OCI-LY1 (cell line): Measurements from ENCODE around the gene WFDC11.

Experiments used
- H2AFZ ChIP-seq: fragments of 200-600 bp; sonication (generic), shearing (Covaris generic); 2 replicates; pipeline ENCODE4 v1.6.0; 2014; ENCODE audit warnings: antibody characterized with exemption, mild to moderate bottlenecking, low read length
- H3F3A ChIP-seq: fragments of 200-600 bp; sonication (generic), shearing (Covaris generic); 2 replicates; pipeline ENCODE4 v1.6.0; 2014; ENCODE audit warnings: mild to moderate bottlenecking, antibody characterized with exemption, low read length, moderate library complexity; ENCODE audit not compliant: insufficient read depth
- H3K27ac ChIP-seq: fragments of 200-600 bp; sonication (generic); 2 replicates; pipeline ENCODE4 v1.5.1; 2014; ENCODE audit warnings: low read length, mixed run types, mild to moderate bottlenecking, low read depth; ENCODE audit not compliant: poor library complexity, severe bottlenecking
- H3K27me3 ChIP-seq: fragments of 200-600 bp; sonication (generic); 2 replicates; pipeline ENCODE4 v1.6.0; 2014; ENCODE audit warnings: antibody characterized with exemption, mild to moderate bottlenecking, low read length, moderate library complexity; ENCODE audit not compliant: insufficient read depth
- H3K36me3 ChIP-seq: fragments of 200-600 bp; sonication (generic); 2 replicates; pipeline ENCODE4 v1.6.1; 2014; ENCODE audit warnings: mild to moderate bottlenecking, antibody characterized with exemption, low read length, moderate library complexity, mixed read lengths; ENCODE audit not compliant: insufficient read depth
- H3K4me1 ChIP-seq: fragments of 200-600 bp; sonication (generic); 2 replicates; pipeline ENCODE4 v1.5.1; 2014; ENCODE audit warnings: mild to moderate bottlenecking, low read length, moderate library complexity; ENCODE audit not compliant: insufficient read depth, severe bottlenecking
- H3K4me2 ChIP-seq: fragments of 200-600 bp; sonication (generic), shearing (Covaris generic); 2 replicates; pipeline ENCODE4 v1.6.1; 2014; ENCODE audit warnings: low read length
- H3K4me3 ChIP-seq: fragments of 200-600 bp; sonication (generic); 2 replicates; pipeline ENCODE4 v1.5.1; 2014; ENCODE audit warnings: low read length, low read depth, mild to moderate bottlenecking, mixed read lengths; ENCODE audit not compliant: poor library complexity, severe bottlenecking
- H3K79me2 ChIP-seq: fragments of 200-600 bp; shearing (Covaris generic); 2 replicates; pipeline ENCODE4 v1.6.1; 2016; ENCODE audit warnings: mixed run types, low read length, mixed read lengths; ENCODE audit not compliant: insufficient read depth
- H3K9ac ChIP-seq: fragments of 200-600 bp; sonication (generic), shearing (Covaris generic); 2 replicates; pipeline ENCODE4 v1.6.1; 2014; ENCODE audit warnings: mild to moderate bottlenecking, low read length, mixed read lengths
- H3K9me2 ChIP-seq: fragments of 200-600 bp; sonication (generic), shearing (Covaris generic); 2 replicates; pipeline ENCODE4 v1.6.1; 2014; ENCODE audit warnings: low read depth, mild to moderate bottlenecking, low read length, mixed read lengths
- H3K9me3 ChIP-seq: fragments of 200-600 bp; shearing (Covaris generic); 2 replicates; pipeline ENCODE4 v1.6.1; 2014; ENCODE audit warnings: low read length, mixed read lengths
- H4K20me1 ChIP-seq: fragments of 200-600 bp; sonication (generic), shearing (Covaris generic); 2 replicates; pipeline ENCODE4 v1.6.0; 2016; ENCODE audit warnings: mild to moderate bottlenecking, low read length; ENCODE audit not compliant: insufficient read depth
- EZH2 ChIP-seq: fragments of 200-600 bp; sonication (generic), shearing (Covaris generic); IDR thresholded peaks from 2 replicates; pipeline ENCODE4 v1.8.0; 2017; ENCODE audit warnings: borderline replicate concordance, mixed run types, mild to moderate bottlenecking, antibody characterized with exemption, low read length, moderate library complexity, mixed read lengths
- TF ChIP-seq, protein P1 (sequence below): fragments of 200-600 bp; sonication (generic), shearing (Covaris generic); IDR thresholded peaks from 2 replicates; pipeline ENCODE4 v1.5.1; 2017; ENCODE audit warnings: mild to moderate bottlenecking, antibody characterized with exemption, low read length, moderate library complexity, mixed read lengths

The WFDC11 gene

DNA sequence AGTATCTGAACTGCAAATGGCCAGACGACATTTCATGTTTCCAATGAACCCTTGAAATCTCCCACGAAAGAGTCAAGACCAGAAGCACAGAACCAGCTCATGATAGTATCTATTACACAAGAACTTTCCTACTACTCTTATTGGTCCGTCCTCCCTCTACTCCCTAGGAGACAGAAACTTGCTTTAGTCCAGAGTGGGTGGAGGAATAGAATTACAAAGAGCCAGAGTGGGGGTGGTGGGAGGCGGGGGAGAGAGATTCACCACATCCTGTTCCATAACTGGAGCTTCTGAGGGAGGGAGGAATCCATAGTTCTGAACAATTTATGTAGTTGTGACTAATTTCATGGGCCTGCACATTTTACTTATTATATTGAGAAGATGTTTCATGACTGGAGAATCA is 59.0 kb downstream of the WFDC11 start:
- TF ChIP-seq, protein P1, sequence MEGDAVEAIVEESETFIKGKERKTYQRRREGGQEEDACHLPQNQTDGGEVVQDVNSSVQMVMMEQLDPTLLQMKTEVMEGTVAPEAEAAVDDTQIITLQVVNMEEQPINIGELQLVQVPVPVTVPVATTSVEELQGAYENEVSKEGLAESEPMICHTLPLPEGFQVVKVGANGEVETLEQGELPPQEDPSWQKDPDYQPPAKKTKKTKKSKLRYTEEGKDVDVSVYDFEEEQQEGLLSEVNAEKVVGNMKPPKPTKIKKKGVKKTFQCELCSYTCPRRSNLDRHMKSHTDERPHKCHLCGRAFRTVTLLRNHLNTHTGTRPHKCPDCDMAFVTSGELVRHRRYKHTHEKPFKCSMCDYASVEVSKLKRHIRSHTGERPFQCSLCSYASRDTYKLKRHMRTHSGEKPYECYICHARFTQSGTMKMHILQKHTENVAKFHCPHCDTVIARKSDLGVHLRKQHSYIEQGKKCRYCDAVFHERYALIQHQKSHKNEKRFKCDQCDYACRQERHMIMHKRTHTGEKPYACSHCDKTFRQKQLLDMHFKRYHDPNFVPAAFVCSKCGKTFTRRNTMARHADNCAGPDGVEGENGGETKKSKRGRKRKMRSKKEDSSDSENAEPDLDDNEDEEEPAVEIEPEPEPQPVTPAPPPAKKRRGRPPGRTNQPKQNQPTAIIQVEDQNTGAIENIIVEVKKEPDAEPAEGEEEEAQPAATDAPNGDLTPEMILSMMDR, result no peak
- TF ChIP-seq EZH2, result no peak
- Histone ChIP-seq H3K4me3 (no peak overlapping the region), H3K27ac (no peak overlapping the region), H3F3A (no peaks in the 10 kb centered on the region), H3K27me3 (no peaks in the 10 kb centered on the region), H3K79me2 (no peaks in the 10 kb centered on the region), H3K9me2 (no peaks in the 10 kb centered on the region), H3K9me3 (no peaks in the 10 kb centered on the region), H3K36me3 (no peaks in the 10 kb centered on the region), H2AFZ (no peak overlapping the region), H3K4me1 (no peaks in the 10 kb centered on the region), H4K20me1 (no peaks in the 10 kb centered on the region), H3K4me2 (no peak overlapping the region), H3K9ac (no peak overlapping the region)

DNA sequence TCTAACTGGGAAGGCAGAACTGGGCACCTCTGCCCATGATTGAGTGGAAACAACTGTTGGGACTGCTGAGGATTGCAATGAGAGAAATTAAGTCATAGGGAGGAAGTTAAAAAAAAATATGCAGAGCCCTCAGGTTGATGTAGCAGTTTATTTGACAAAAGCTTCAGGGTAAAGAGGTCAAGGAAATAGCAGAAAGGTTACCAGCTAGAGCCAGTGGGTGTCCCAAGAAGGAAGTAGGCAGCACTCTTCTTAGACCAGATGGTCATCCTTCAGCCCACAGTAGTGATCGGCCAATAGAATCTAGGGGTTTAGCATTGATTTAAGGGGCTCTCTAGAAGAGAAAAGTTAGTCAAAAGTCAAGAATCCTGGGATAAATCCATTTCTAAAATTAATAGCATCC is 62.2 kb downstream of the WFDC11 start:
- H2AFZ ChIP-seq, result no peak overlapping the region
- H3K79me2 ChIP-seq, result no peaks in the 10 kb centered on the region
- no peaks in the 10 kb centered on the region for H3K27me3 ChIP-seq
- no peaks in the 10 kb centered on the region for H3K36me3 ChIP-seq
- H3K27ac ChIP-seq, result no peak overlapping the region
- no peak overlapping the region for H3K9ac ChIP-seq
- H3K9me3 ChIP-seq, result no peaks in the 10 kb centered on the region
- H4K20me1 ChIP-seq, result no peaks in the 10 kb centered on the region
- TF ChIP-seq, protein P1, result no peak
- TF ChIP-seq EZH2, result no peak
- H3K4me3 ChIP-seq, result no peak overlapping the region
- H3F3A ChIP-seq, result no peaks in the 10 kb centered on the region
- no peak overlapping the region for H3K4me2 ChIP-seq
- H3K9me2 ChIP-seq, result no peaks in the 10 kb centered on the region
- no peaks in the 10 kb centered on the region for H3K4me1 ChIP-seq
